SKM-1 treated with dmso at 0.1 percent for 144 hours (cell line): ENCODE measurements around the gene TUBD1.
A peak's percentile ranks its signal among the peaks of the same experiment; 100 is the strongest.
"Not testable (repeated sequence)": the region's sequence is repeated elsewhere in the genome, so short reads cannot be mapped to it uniquely, and the experiment has no call there.

Experiments
- DNase-seq: peaks from one replicate; lab custom pipeline; 2025; ENCODE audit not compliant: unreplicated experiment; lab: John Stamatoyannopoulos, UW

Gene TUBD1

GRCh38 chr17:59876107-59876506, 16.6 kb downstream of the TUBD1 start:
- DNase-seq, result peak; percentile 58

GRCh38 chr17:59874376-59874775, 18.4 kb downstream of the TUBD1 start:
- no peak for DNase-seq

- not testable (repeated sequence) for DNase-seq
Observed at GRCh38 chr17:59873414-59873813, 19.3 kb downstream of the TUBD1 start.

- no peak for DNase-seq
Observed at GRCh38 chr17:59872351-59872750, 20.4 kb downstream of the TUBD1 start.

GRCh38 chr17:59870482-59870881, 22.3 kb downstream of the TUBD1 start:
- DNase-seq, result no peak

GRCh38 chr17:59869941-59870218, 22.9 kb downstream of the TUBD1 start:
- DNase-seq, result no peak

GRCh38 chr17:59863616-59864015, 29.1 kb downstream of the TUBD1 start:
- no peak for DNase-seq

- DNase-seq, result peak; percentile 7
Observed at GRCh38 chr17:59859444-59860025, 33.2 kb downstream of the TUBD1 start.

- no peak for DNase-seq
Observed at GRCh38 chr17:59858932-59859331, 33.8 kb downstream of the TUBD1 start.

GRCh38 chr17:59858167-59858816, 34.5 kb downstream of the TUBD1 start:
- DNase-seq, result no peak

GRCh38 chr17:59856859-59857794, 35.6 kb downstream of the TUBD1 start:
- no peak for DNase-seq

- not testable (repeated sequence) for DNase-seq
Observed at GRCh38 chr17:59853919-59854729, 38.6 kb downstream of the TUBD1 start.

- DNase-seq, result no peak
Observed at GRCh38 chr17:59853168-59853918, 39.4 kb downstream of the TUBD1 start.

GRCh38 chr17:59852847-59853167, 39.9 kb downstream of the TUBD1 start:
- not testable (repeated sequence) for DNase-seq

GRCh38 chr17:59851439-59852375, 41.0 kb downstream of the TUBD1 start:
- DNase-seq, result no peak

GRCh38 chr17:59850311-59850710, 42.4 kb downstream of the TUBD1 start:
- DNase-seq, result not testable (repeated sequence)

GRCh38 chr17:59848778-59849177, 44.0 kb downstream of the TUBD1 start:
- DNase-seq, result peak; percentile 61

- DNase-seq, result no peak
Observed at GRCh38 chr17:59848385-59848668, 44.4 kb downstream of the TUBD1 start.

- no peak for DNase-seq
Observed at GRCh38 chr17:59846394-59847165, 46.2 kb downstream of the TUBD1 start.
